Measurements from ENCODE around the gene TMEM270.
A peak's percentile ranks its signal among the peaks of the same experiment; 100 is the strongest.

The TMEM270 gene

DNA sequence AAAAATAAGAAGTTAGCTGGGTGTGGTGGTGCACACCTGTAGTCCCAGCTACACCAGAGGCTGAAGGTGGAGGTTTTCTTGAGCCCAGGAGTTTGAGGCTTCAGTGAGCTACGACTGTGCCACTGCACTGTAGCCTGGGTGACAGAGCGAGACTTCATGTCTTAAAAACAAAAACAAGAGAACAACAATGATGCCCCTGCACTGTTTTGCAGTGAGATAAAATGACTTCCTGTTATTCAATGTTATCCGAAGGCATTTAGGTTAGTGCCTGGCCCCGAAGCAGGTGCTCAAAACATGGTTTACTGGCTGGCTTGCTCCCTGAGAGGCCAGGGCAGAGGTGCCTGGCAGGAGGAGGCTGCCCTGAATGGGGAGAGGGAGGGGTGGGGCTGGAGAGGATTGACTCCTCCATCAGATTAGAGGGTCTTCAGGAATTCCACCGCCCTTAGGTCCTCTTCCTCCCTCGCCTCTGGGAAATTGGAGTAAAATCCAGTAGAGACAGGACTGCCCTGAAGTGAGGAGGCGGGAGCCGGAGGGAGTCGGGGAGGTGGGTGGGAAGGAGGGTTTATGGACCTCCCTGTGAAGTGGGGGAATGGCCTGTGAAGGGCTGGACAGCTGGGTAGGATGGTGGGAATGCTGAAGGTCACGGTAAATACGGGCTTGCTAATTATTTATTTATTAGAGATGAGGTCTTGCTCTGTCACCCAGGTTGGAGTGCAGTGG, 36.9 kb upstream of the TMEM270 start:
- no peaks in the 10 kb centered on the region for H3K79me2 ChIP-seq (ENCODE audit: insufficient read depth, low read depth)
- no peak overlapping the region for H3K4me2 ChIP-seq
- no peaks in the 10 kb centered on the region for H4K20me1 ChIP-seq (ENCODE audit: insufficient read depth)
- no peak overlapping the region for H2AFZ ChIP-seq (ENCODE audit: low read depth)
- no peaks in the 10 kb centered on the region for H3K36me3 ChIP-seq (ENCODE audit: insufficient read depth)
- H3K27me3 ChIP-seq (ENCODE audit: insufficient read depth, low read depth) = no peaks in the 10 kb centered on the region
- H3K4me1 ChIP-seq (ENCODE audit: low read depth, poor library complexity, severe bottlenecking) = peaks cover 24% of the 10 kb centered on the region
- no peak overlapping the region for H3K27ac ChIP-seq
- H3K4me3 ChIP-seq (IDR thresholded peaks at IDR 0.05; ENCODE audit: insufficient read depth, low read depth, low read length) = no peak overlapping the region
- no peak overlapping the region for H3K9ac ChIP-seq
- TF ChIP-seq, protein P1, sequence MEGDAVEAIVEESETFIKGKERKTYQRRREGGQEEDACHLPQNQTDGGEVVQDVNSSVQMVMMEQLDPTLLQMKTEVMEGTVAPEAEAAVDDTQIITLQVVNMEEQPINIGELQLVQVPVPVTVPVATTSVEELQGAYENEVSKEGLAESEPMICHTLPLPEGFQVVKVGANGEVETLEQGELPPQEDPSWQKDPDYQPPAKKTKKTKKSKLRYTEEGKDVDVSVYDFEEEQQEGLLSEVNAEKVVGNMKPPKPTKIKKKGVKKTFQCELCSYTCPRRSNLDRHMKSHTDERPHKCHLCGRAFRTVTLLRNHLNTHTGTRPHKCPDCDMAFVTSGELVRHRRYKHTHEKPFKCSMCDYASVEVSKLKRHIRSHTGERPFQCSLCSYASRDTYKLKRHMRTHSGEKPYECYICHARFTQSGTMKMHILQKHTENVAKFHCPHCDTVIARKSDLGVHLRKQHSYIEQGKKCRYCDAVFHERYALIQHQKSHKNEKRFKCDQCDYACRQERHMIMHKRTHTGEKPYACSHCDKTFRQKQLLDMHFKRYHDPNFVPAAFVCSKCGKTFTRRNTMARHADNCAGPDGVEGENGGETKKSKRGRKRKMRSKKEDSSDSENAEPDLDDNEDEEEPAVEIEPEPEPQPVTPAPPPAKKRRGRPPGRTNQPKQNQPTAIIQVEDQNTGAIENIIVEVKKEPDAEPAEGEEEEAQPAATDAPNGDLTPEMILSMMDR (conservative IDR thresholded peaks at IDR 0.05; ENCODE audit: low read depth, low read length) = no peak

DNA sequence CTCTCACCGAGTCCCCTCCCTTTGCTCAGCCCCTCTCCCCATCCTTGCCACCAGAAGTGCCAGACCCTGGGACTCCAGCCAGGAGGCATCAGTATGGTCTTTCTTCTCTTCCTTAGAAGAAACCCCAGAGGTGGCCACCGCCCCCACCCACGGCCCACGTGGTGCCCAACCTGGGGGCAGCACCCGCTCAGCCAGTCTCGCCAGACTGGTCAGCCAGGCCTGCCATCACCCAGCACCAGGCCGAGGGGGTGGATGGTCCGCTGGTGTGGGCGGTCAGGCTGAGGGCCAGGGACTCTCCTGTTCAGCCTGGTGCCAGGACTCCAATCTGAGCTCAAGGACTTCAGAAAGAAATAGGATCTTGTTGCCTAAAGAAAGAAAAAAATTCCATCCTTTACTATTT, 36.0 kb upstream of the TMEM270 start:
- H3K4me2 ChIP-seq = no peak overlapping the region

DNA sequence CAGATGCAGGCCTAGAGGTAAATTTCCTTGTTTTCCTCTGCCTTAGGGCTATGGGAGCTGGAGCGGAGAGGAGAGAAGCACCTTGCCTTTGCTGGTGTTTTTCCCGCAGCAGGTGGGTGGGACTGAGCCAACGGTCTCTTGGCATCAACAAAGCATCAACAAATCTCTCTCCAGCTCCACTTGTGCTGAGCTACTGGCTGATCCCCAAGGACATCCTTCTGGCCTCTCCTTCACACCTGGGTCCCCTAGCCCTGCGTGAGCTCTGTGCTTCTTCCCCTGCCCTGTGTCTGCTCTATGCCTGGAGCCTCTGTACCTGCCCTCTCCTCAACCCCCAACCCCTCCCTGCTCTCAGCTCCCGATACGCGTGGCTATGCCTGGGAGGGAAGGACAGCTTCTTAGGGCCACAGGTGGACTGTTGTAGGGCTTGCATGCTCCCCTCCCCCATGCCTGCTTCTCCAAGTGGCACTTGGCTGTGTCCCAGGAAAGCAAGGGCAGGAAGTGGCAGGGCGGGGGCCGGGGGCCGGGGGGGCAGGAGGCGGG, 33.3 kb upstream of the TMEM270 start:
- H3K4me1 ChIP-seq (ENCODE audit: low read depth, poor library complexity, severe bottlenecking) = peaks cover 24% of the 10 kb centered on the region
- no peaks in the 10 kb centered on the region for H3K79me2 ChIP-seq (ENCODE audit: insufficient read depth, low read depth)
- TF ChIP-seq, protein P1 (conservative IDR thresholded peaks at IDR 0.05; ENCODE audit: low read depth, low read length) = no peak
- no peaks in the 10 kb centered on the region for H3K27me3 ChIP-seq (ENCODE audit: insufficient read depth, low read depth)
- H3K36me3 ChIP-seq (ENCODE audit: insufficient read depth) = no peaks in the 10 kb centered on the region
- H3K4me2 ChIP-seq = peak overlapping the region; percentile 40; the same call in 1 of the 2 replicates
- H3K27ac ChIP-seq = no peak overlapping the region
- H4K20me1 ChIP-seq (ENCODE audit: insufficient read depth) = no peaks in the 10 kb centered on the region
- H2AFZ ChIP-seq (ENCODE audit: low read depth) = peak overlapping the region; percentile 20; the same call in 1 of the 2 replicates
- H3K4me3 ChIP-seq (IDR thresholded peaks at IDR 0.05; ENCODE audit: insufficient read depth, low read depth, low read length) = no peak overlapping the region
- no peak overlapping the region for H3K9ac ChIP-seq

More for the DNA sequence above, 36.0 kb upstream of the TMEM270 start:
- H3K36me3 ChIP-seq (ENCODE audit: insufficient read depth) = no peaks in the 10 kb centered on the region
- no peaks in the 10 kb centered on the region for H4K20me1 ChIP-seq (ENCODE audit: insufficient read depth)
- H3K27ac ChIP-seq = no peak overlapping the region
- peaks cover 24% of the 10 kb centered on the region for H3K4me1 ChIP-seq (ENCODE audit: low read depth, poor library complexity, severe bottlenecking)
- no peaks in the 10 kb centered on the region for H3K27me3 ChIP-seq (ENCODE audit: insufficient read depth, low read depth)
- H3K9ac ChIP-seq = no peak overlapping the region
- H3K4me3 ChIP-seq (IDR thresholded peaks at IDR 0.05; ENCODE audit: insufficient read depth, low read depth, low read length) = no peak overlapping the region
- TF ChIP-seq, protein P1 (conservative IDR thresholded peaks at IDR 0.05; ENCODE audit: low read depth, low read length) = no peak
- H2AFZ ChIP-seq (ENCODE audit: low read depth) = no peak overlapping the region
- no peaks in the 10 kb centered on the region for H3K79me2 ChIP-seq (ENCODE audit: insufficient read depth, low read depth)

DNA sequence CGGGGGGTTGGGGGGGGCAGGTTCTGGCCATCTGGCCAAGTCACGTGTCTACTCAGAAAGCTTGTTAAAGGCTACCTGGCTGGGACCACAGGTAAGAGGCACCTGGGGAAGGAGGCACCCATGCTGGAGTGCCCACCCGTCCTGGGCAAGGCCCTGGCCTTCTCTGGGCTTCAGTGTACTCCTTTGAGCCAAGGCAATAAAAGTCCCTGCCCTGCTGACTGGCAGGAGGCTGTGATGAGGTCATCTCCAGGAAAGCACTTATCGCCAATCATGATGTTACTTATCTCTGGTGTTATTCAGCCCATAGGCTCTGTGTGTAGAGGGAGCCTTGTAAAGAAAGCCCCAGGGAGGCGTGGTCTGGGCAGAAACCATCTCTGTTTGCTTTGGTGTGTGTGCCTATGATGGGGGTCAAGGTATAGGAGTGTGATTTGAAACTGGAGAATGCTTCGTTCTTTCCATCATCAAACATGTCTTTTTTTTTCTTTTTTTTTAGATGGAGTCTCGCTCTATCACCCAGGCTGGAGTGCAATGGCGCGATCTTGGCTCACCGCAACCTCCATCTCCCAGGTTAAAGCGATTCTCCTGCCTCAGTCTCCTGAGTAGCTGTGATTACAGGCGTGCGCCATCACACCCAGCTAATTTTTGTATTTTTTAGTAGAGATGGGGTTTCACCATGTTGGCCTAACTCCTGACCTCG, 32.7 kb upstream of the TMEM270 start:
- H3K27ac ChIP-seq = no peak overlapping the region
- H3K4me3 ChIP-seq (IDR thresholded peaks at IDR 0.05; ENCODE audit: insufficient read depth, low read depth, low read length) = no peak overlapping the region
- no peak overlapping the region for H3K9ac ChIP-seq
- TF ChIP-seq, protein P1 (conservative IDR thresholded peaks at IDR 0.05; ENCODE audit: low read depth, low read length) = no peak
- H2AFZ ChIP-seq (ENCODE audit: low read depth) = no peak overlapping the region; the same call in 1 of the 2 replicates
- no peaks in the 10 kb centered on the region for H3K36me3 ChIP-seq (ENCODE audit: insufficient read depth)
- no peaks in the 10 kb centered on the region for H3K27me3 ChIP-seq (ENCODE audit: insufficient read depth, low read depth)
- peak overlapping the region; percentile 42; the same call in 1 of the 2 replicates for H3K4me2 ChIP-seq
- no peaks in the 10 kb centered on the region for H3K79me2 ChIP-seq (ENCODE audit: insufficient read depth, low read depth)
- no peaks in the 10 kb centered on the region for H4K20me1 ChIP-seq (ENCODE audit: insufficient read depth)
- H3K4me1 ChIP-seq (ENCODE audit: low read depth, poor library complexity, severe bottlenecking) = peaks cover 24% of the 10 kb centered on the region

All from KMS-11 (cell line).